HepG2 (cell line): Measurements from ENCODE around the gene ZBTB37. TPM values are rescaled to one million over a fixed set of nuclear protein-coding genes. Genes with fewer than 3 reads are reported as not detected.

ENCODE experiments used
- FOXK2 ChIP-seq: fragments of 450-650 bp; IDR thresholded peaks from 2 replicates; pipeline ENCODE4 v1.6.1; 2016
- KAT8 ChIP-seq: IDR thresholded peaks from 2 replicates; pipeline ENCODE4 v1.6.1; 2016; ENCODE audit warnings: missing genetic modification reagents, missing compliant biosample characterization
- MED1 ChIP-seq: sonication (generic); formaldehyde crosslinking; IDR thresholded peaks from 2 replicates; pipeline ENCODE4 v1.4.0; 2020; ENCODE audit warnings: missing genetic modification reagents
- TBX2 ChIP-seq: sonication (generic); formaldehyde crosslinking; IDR thresholded peaks from 2 replicates; pipeline ENCODE4 v1.5.0; 2020; ENCODE audit warnings: missing genetic modification reagents, mild to moderate bottlenecking, borderline replicate concordance
- ZFP36 ChIP-seq: fragments of 150-350 bp; IDR thresholded peaks from 2 replicates; pipeline ENCODE4 v1.6.1; 2018; ENCODE audit warnings: borderline replicate concordance, low read length, low read depth; ENCODE audit not compliant: partially characterized antibody
- ZNF12 ChIP-seq: sonication (generic); formaldehyde crosslinking; IDR thresholded peaks from 2 replicates; pipeline ENCODE4 v1.5.0; 2020; ENCODE audit warnings: missing genetic modification reagents
- ZNF180 ChIP-seq: sonication (generic); formaldehyde crosslinking; IDR thresholded peaks from 2 replicates; pipeline ENCODE4 v1.4.0; 2020; ENCODE audit warnings: low read depth, missing genetic modification reagents, borderline replicate concordance
- ZNF296 ChIP-seq: sonication (generic); formaldehyde crosslinking; conservative IDR thresholded peaks from 2 replicates; pipeline ENCODE4 v1.5.0; 2020; ENCODE audit warnings: mild to moderate bottlenecking, missing genetic modification reagents
- ZNF329 ChIP-seq: sonication (generic); formaldehyde crosslinking; IDR thresholded peaks from 2 replicates; pipeline ENCODE4 v1.9.0; 2021; ENCODE audit warnings: low read depth, mild to moderate bottlenecking, missing genetic modification reagents
- ZNF672 ChIP-seq: sonication (generic); formaldehyde crosslinking; IDR thresholded peaks from 2 replicates; pipeline ENCODE4 v1.8.1; 2022; ENCODE audit warnings: missing genetic modification reagents
- ZNF792 ChIP-seq: IDR thresholded peaks from 2 replicates; pipeline ENCODE4 v1.6.1; 2016
- polyA plus RNA-seq, 8 experiments: library from polyadenylated mRNA; depleted of rRNA in 3 of 8; stranded (reverse) in 7 of 8; unstranded in 1 of 8; fragments of >200 nt; fragmentation: Illumina TruSeq in 4 of 8; extraction: Trizol in 4 of 8; gene quantifications; 2 replicates each; pipeline versions ENCODE4 v1.2.1 to v1.2.3, GENCODE V29; 2011 to 2016; ENCODE audit warnings: low read depth in 4 of 8, missing spikeins in 1 of 8, mixed read lengths in 1 of 8; ENCODE audit not compliant: insufficient read depth in 1 of 8
- total RNA-seq, 5 experiments: library from RNA; depleted of rRNA; stranded (reverse); fragments of >200 nt; fragmentation: Illumina TruSeq; extraction: Trizol; gene quantifications; 2 replicates each; pipeline ENCODE4 v1.2.3, GENCODE V29; 2016; ENCODE audit warnings: low read depth in 1 of 5
- TF ChIP-seq, protein P1 (sequence below): sonication (generic); formaldehyde crosslinking; IDR thresholded peaks from 2 replicates; pipeline ENCODE4 v1.5.0; 2020; ENCODE audit warnings: mild to moderate bottlenecking, missing genetic modification reagents, borderline replicate concordance
- TF ChIP-seq, protein P2 (sequence below): sonication (generic); formaldehyde crosslinking; IDR thresholded peaks from 2 replicates; pipeline ENCODE4 v1.5.0; 2020; ENCODE audit warnings: mild to moderate bottlenecking, missing genetic modification reagents, borderline replicate concordance
- TF ChIP-seq, protein P3 (sequence below): sonication (generic); formaldehyde crosslinking; IDR thresholded peaks from 2 replicates; pipeline ENCODE4 v1.4.0; 2020; ENCODE audit warnings: missing genetic modification reagents
- TF ChIP-seq, protein P4 (sequence below): sonication (generic); formaldehyde crosslinking; IDR thresholded peaks from 2 replicates; pipeline ENCODE4 v1.5.1; 2020; ENCODE audit warnings: missing genetic modification reagents, mild to moderate bottlenecking, borderline replicate concordance

Gene ZBTB37
- total and polyA plus RNA-seq, 2 of the 13 experiments (the other 11 are each of a cell fraction or from before 2014, with no cell fraction given): 2.6 to 7.7 TPM

DNA sequence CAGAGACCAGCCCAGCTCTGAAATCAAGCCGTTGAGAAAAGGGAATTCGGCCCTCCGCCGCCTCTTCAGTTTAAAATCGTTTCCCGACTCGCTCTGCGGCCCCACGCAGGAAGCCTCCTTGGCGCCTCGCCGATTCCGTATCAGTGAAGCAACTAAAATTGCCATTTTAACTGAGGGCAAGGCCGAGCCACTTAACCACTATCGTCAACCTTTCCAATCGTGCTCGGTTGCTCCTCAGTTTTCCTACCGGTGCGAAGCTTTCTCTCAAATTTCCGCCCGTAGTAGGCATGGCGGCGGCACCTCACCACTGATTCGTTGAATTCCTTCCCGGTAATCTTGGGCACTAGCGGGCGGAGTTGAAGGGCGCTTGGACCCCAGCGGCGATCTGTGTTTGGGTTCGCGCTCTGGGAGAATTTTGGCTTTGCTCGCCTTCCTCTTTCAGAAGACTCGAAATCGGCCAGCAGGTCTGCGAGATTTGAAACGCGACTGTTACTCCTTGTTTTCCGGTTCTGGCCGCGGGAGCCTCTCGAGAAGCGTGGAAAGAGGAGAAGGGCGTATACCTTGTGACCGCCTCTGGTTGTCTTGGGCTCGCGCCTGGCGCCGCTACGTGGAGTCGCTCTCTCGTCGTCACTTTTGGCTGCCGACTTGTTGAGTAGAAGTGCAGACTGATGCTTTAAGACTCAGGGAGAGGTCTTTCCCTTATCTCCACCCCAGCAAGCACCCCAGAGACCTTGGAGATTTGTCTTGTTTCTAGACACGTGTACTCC, 43.7 kb upstream of the ZBTB37 start, which contains the start of the genes CENPL and DARS2 (continued):
- TF ChIP-seq FOXK2 (no peak), ZNF329 (no peak), MED1 (CRISPR knock-in tag) (no peak; the same call in 1 of the 2 replicates), ZNF296 (CRISPR knock-in tag) (no peak), ZNF180 (CRISPR knock-in tag) (no peak), ZNF672 (no peak), ZNF12 (CRISPR knock-in tag) (peak; percentile 30; the same call in 1 of the 2 replicates), KAT8 (CRISPR knock-in tag) (peak; percentile 92), ZFP36 (no peak), ZNF792 (CRISPR knock-in tag) (0 out of 2 replicates have a peak, but pooled peaks have one; percentile 25), TBX2 (CRISPR knock-in tag) (peak; percentile 59)
- TF ChIP-seq, protein P1, sequence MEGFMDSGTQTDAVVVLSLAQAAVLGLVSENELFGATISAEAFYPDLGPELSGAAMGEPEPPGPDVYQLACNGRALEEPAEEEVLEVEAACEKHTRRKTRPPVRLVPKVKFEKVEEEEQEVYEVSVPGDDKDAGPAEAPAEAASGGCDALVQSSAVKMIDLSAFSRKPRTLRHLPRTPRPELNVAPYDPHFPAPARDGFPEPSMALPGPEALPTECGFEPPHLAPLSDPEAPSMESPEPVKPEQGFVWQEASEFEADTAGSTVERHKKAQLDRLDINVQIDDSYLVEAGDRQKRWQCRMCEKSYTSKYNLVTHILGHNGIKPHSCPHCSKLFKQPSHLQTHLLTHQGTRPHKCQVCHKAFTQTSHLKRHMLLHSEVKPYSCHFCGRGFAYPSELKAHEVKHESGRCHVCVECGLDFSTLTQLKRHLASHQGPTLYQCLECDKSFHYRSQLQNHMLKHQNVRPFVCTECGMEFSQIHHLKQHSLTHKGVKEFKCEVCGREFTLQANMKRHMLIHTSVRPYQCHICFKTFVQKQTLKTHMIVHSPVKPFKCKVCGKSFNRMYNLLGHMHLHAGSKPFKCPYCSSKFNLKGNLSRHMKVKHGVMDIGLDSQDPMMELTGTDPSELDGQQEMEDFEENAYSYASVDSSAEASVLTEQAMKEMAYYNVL (CRISPR knock-in tag): no peak; the same call in 1 of the 2 replicates
- TF ChIP-seq, protein P2, sequence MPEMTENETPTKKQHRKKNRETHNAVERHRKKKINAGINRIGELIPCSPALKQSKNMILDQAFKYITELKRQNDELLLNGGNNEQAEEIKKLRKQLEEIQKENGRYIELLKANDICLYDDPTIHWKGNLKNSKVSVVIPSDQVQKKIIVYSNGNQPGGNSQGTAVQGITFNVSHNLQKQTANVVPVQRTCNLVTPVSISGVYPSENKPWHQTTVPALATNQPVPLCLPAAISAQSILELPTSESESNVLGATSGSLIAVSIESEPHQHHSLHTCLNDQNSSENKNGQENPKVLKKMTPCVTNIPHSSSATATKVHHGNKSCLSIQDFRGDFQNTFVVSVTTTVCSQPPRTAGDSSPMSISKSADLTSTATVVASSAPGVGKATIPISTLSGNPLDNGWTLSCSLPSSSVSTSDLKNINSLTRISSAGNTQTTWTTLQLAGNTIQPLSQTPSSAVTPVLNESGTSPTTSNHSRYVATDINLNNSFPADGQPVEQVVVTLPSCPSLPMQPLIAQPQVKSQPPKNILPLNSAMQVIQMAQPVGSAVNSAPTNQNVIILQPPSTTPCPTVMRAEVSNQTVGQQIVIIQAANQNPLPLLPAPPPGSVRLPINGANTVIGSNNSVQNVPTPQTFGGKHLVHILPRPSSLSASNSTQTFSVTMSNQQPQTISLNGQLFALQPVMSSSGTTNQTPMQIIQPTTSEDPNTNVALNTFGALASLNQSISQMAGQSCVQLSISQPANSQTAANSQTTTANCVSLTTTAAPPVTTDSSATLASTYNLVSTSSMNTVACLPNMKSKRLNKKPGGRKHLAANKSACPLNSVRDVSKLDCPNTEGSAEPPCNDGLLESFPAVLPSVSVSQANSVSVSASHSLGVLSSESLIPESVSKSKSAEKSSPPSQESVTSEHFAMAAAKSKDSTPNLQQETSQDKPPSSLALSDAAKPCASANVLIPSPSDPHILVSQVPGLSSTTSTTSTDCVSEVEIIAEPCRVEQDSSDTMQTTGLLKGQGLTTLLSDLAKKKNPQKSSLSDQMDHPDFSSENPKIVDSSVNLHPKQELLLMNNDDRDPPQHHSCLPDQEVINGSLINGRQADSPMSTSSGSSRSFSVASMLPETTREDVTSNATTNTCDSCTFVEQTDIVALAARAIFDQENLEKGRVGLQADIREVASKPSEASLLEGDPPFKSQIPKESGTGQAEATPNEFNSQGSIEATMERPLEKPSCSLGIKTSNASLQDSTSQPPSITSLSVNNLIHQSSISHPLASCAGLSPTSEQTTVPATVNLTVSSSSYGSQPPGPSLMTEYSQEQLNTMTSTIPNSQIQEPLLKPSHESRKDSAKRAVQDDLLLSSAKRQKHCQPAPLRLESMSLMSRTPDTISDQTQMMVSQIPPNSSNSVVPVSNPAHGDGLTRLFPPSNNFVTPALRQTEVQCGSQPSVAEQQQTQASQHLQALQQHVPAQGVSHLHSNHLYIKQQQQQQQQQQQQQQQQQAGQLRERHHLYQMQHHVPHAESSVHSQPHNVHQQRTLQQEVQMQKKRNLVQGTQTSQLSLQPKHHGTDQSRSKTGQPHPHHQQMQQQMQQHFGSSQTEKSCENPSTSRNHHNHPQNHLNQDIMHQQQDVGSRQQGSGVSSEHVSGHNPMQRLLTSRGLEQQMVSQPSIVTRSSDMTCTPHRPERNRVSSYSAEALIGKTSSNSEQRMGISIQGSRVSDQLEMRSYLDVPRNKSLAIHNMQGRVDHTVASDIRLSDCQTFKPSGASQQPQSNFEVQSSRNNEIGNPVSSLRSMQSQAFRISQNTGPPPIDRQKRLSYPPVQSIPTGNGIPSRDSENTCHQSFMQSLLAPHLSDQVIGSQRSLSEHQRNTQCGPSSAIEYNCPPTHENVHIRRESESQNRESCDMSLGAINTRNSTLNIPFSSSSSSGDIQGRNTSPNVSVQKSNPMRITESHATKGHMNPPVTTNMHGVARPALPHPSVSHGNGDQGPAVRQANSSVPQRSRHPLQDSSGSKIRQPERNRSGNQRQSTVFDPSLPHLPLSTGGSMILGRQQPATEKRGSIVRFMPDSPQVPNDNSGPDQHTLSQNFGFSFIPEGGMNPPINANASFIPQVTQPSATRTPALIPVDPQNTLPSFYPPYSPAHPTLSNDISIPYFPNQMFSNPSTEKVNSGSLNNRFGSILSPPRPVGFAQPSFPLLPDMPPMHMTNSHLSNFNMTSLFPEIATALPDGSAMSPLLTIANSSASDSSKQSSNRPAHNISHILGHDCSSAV: no peak
- TF ChIP-seq, protein P3, sequence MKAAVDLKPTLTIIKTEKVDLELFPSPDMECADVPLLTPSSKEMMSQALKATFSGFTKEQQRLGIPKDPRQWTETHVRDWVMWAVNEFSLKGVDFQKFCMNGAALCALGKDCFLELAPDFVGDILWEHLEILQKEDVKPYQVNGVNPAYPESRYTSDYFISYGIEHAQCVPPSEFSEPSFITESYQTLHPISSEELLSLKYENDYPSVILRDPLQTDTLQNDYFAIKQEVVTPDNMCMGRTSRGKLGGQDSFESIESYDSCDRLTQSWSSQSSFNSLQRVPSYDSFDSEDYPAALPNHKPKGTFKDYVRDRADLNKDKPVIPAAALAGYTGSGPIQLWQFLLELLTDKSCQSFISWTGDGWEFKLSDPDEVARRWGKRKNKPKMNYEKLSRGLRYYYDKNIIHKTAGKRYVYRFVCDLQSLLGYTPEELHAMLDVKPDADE (CRISPR knock-in tag): no peak
- TF ChIP-seq, protein P4, sequence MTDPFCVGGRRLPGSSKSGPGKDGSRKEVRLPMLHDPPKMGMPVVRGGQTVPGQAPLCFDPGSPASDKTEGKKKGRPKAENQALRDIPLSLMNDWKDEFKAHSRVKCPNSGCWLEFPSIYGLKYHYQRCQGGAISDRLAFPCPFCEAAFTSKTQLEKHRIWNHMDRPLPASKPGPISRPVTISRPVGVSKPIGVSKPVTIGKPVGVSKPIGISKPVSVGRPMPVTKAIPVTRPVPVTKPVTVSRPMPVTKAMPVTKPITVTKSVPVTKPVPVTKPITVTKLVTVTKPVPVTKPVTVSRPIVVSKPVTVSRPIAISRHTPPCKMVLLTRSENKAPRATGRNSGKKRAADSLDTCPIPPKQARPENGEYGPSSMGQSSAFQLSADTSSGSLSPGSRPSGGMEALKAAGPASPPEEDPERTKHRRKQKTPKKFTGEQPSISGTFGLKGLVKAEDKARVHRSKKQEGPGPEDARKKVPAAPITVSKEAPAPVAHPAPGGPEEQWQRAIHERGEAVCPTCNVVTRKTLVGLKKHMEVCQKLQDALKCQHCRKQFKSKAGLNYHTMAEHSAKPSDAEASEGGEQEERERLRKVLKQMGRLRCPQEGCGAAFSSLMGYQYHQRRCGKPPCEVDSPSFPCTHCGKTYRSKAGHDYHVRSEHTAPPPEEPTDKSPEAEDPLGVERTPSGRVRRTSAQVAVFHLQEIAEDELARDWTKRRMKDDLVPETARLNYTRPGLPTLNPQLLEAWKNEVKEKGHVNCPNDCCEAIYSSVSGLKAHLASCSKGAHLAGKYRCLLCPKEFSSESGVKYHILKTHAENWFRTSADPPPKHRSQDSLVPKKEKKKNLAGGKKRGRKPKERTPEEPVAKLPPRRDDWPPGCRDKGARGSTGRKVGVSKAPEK: no peak
